Measurements from ENCODE around the gene SOHLH1. TPM values are rescaled to one million over a fixed set of nuclear protein-coding genes. Genes with fewer than 3 reads are reported as not detected.

The SOHLH1 gene
- total RNA-seq, 4 donors from 2014 or later, result not detected

GRCh38 chr9:135683401-135684034 lies 15.8 kb downstream of the SOHLH1 start:
- DNase-seq (ENCODE audit: extremely low spot score), result no peak
- intact Hi-C loops (cut with DNase I), result no loop called here
- no peak for TF ChIP-seq CTCF (IDR thresholded peaks at IDR 0.05)
- no peak for TF ChIP-seq POLR2AphosphoS5 (IDR thresholded peaks at IDR 0.05)
- TF ChIP-seq POLR2A (IDR thresholded peaks at IDR 0.05; ENCODE audit: low read depth), result no peak
- TF ChIP-seq EP300 (IDR thresholded peaks at IDR 0.05), result no peak
- Histone ChIP-seq H3K4me3 (no peak overlapping the region), H3K4me1 (no peaks in the 10 kb centered on the region), H3K9me3 (no peaks in the 10 kb centered on the region), H3K27me3 (peaks cover 0 to 84% (median 0%) of the 10 kb centered on the region in 4 donors), H3K36me3 (no peaks in the 10 kb centered on the region), H3K27ac (replicated peaks in 1 of 4) (no peak overlapping the region)
- no CpG with 5 or more reads among the region's 15 CpGs for WGBS

DNA sequence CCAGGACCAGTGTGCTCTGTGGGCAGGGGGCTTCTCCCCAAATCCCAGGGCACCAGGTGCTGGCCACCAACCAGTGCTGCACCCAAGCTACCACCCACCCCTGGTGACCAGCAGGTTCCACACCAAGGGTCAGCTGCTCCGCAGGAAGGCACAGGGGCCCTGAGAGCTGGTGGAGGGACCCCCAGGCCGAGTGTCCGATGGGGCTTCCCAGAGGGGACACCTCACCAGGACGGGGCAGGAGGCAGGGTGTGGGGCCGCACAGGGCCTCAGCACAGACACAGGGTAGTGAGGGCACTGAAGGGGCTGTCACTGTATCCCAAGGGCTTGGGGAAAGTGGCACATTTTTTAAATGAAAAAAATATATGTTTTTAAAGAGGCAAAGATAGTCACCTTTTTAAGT lies 18.1 kb downstream of the SOHLH1 start:
- Histone ChIP-seq H3K27ac (replicated peaks in 1 of 4) (no peak overlapping the region), H3K36me3 (no peaks in the 10 kb centered on the region), H3K9me3 (no peaks in the 10 kb centered on the region), H3K4me1 (no peaks in the 10 kb centered on the region), H3K4me3 (no peak overlapping the region), H3K27me3 (peaks cover 0 to 74% (median 0%) of the 10 kb centered on the region in 4 donors)
- no peak for DNase-seq (ENCODE audit: extremely low spot score)
- intact Hi-C loops (cut with DNase I), result no loop called here
- TF ChIP-seq CTCF (IDR thresholded peaks at IDR 0.05) (no peak), POLR2A (IDR thresholded peaks at IDR 0.05; ENCODE audit: low read depth) (no peak), EP300 (IDR thresholded peaks at IDR 0.05) (no peak), POLR2AphosphoS5 (IDR thresholded peaks at IDR 0.05) (no peak)
- WGBS, result 93% methylated on average over 5 of the region's 5 CpGs

DNA sequence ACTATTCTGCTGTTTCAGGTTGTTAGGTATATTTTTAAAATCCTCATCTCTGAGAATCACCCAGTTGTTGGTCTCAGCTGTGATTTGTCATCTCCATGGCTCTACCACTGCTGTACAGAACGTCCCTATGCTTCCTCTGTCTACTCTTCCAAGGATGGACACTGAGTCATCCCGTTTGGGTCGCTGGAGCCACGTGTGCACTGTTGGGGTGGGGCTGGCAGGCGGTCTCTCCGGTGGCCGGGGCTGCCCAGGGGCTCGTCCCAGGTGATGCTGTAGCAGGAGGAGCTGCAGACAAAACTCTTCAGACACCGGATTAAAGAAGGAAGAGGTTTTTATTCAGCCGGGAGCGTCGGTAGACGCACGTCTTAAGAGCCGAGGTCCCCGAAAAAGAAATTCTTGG lies 19.2 kb downstream of the SOHLH1 start:
- no peak overlapping the region for H3K4me3 ChIP-seq
- TF ChIP-seq CTCF (IDR thresholded peaks at IDR 0.05) (no peak), POLR2AphosphoS5 (IDR thresholded peaks at IDR 0.05) (no peak)
- no peak overlapping the region for H3K27ac ChIP-seq (replicated peaks in 1 of 4)
- H3K36me3 ChIP-seq, result no peaks in the 10 kb centered on the region
- intact Hi-C loops (cut with DNase I), result no loop called here
- 61% methylated on average over 16 of the region's 16 CpGs for WGBS
- H3K27me3 ChIP-seq, result peaks cover 0 to 64% (median 0%) of the 10 kb centered on the region in 4 donors
- H3K9me3 ChIP-seq, result no peaks in the 10 kb centered on the region
- H3K4me1 ChIP-seq, result no peaks in the 10 kb centered on the region
- DNase-seq (ENCODE audit: extremely low spot score), result no peak

GRCh38 chr9:135678236-135679017 lies 20.9 kb downstream of the SOHLH1 start:
- H3K27ac ChIP-seq (replicated peaks in 1 of 4), result no peak overlapping the region
- intact Hi-C loops (cut with DNase I), result no loop called here
- TF ChIP-seq CTCF (IDR thresholded peaks at IDR 0.05), result no peak
- TF ChIP-seq POLR2A (IDR thresholded peaks at IDR 0.05; ENCODE audit: low read depth), result no peak
- no peak for TF ChIP-seq POLR2AphosphoS5 (IDR thresholded peaks at IDR 0.05)
- no peak for TF ChIP-seq EP300 (IDR thresholded peaks at IDR 0.05)
- WGBS, result 86% methylated on average over 19 of the region's 20 CpGs
- DNase-seq (ENCODE audit: extremely low spot score), result no peak
- peaks cover 0 to 47% (median 0%) of the 10 kb centered on the region in 4 donors for H3K27me3 ChIP-seq
- no peaks in the 10 kb centered on the region for H3K9me3 ChIP-seq
- H3K4me1 ChIP-seq, result no peaks in the 10 kb centered on the region
- H3K36me3 ChIP-seq, result no peaks in the 10 kb centered on the region
- H3K4me3 ChIP-seq, result no peak overlapping the region

Measured in esophagus muscularis mucosa (tissue), 4 donors.